Measurements from ENCODE around the gene PLPPR2.
"Not testable (repeated sequence)": the region's sequence is repeated elsewhere in the genome, so short reads cannot be mapped to it uniquely, and the experiment has no call there.

Gene PLPPR2

GRCh38 chr19:11373885-11374432, 18.7 kb downstream of the PLPPR2 start:
- no peak for DNase-seq (ENCODE audit: low spot score)

GRCh38 chr19:11374433-11375142, 19.4 kb downstream of the PLPPR2 start, which contains the start of gene SWSAP1:
Gene SWSAP1, plus strand, starts transcription at chr19:11374666. Its CDS starts 15 bp downstream, at chr19:11374681.
- peak; percentile 100 for DNase-seq (ENCODE audit: low spot score)

GRCh38 chr19:11375143-11375948, 20.1 kb downstream of the PLPPR2 start:
- no peak for DNase-seq (ENCODE audit: low spot score)

DNA sequence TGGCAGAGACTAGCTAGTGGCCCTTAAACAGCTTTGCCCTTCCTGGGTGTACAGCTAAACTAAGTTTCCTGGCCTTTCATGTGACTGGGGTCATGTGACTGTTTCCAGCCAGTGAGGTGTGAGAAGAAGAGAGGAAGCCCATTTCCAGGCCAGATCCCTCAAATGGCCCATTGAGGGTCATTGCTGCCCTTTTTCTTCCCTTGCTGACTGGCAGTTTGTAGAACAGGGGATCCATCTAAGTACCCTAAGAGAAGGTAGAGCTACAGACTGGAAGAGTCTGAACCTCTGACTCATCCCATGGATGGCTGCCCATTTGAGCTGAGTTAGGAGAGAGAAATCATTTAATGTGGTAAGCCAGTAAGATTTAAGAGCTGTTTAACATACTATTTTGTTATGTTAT, 22.0 kb downstream of the PLPPR2 start:
- peak; percentile 75 for DNase-seq (ENCODE audit: low spot score)

DNA sequence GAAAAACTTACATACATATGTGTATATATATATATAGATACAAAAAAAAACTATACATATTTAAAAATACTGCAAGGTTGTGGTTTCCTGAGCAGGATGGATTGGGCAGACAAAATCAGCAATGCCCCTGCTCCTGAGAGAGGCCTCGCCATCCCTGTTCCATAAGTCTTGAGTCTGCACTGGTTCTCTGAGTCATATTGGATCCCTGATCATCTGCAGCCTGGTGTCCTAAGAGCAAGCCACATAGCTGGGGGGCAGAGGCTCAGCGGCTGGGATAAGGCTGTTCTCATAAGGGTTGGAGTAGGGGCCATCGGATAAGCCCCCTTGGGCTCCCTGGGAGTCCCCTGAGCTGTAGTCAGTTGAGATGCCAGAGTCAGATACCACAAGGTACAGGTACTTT, 22.5 kb downstream of the PLPPR2 start:
- DNase-seq (ENCODE audit: low spot score), result no peak

- DNase-seq (ENCODE audit: low spot score), result peak; percentile 92
These were observed 23.3 kb downstream of the PLPPR2 start for GRCh38 chr19:11378319-11379189.

DNA sequence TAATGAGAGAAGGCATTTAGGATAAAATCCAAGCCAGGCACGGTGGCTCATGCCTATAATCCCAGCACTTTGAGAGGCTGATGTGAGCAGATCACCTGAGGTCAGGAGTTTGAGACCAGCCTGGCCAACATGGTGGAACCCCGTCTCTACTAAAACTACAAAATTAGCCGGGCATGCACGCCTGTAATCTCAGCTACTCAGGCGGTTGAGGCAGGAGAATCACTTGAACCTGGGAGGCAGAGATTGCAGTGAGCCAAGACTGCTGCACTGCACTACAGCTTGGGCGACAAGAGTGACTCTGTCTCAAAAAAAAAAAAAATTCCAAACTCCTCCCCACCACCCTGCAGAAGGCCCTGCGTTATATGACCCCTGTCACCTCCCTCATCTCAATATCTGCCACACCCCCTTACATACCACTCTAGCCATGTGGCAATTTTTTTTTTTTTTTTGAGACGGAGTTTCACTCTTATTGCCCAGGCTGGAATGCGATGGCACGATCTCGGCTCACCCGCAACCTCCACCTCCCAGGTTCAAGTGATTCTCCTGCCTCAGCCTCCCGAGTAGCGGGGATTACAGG, 24.1 kb downstream of the PLPPR2 start:
- not testable (repeated sequence) for DNase-seq (ENCODE audit: low spot score)

GRCh38 chr19:11379857-11380350, 24.7 kb downstream of the PLPPR2 start:
- DNase-seq (ENCODE audit: low spot score), result no peak

- peak; percentile 100 for DNase-seq (ENCODE audit: low spot score)
These were observed 25.7 kb downstream of the PLPPR2 start for GRCh38 chr19:11380653-11381537.

- peak; percentile 41 for DNase-seq (ENCODE audit: low spot score)
These were observed 27.9 kb downstream of the PLPPR2 start for GRCh38 chr19:11382898-11383705.

DNA sequence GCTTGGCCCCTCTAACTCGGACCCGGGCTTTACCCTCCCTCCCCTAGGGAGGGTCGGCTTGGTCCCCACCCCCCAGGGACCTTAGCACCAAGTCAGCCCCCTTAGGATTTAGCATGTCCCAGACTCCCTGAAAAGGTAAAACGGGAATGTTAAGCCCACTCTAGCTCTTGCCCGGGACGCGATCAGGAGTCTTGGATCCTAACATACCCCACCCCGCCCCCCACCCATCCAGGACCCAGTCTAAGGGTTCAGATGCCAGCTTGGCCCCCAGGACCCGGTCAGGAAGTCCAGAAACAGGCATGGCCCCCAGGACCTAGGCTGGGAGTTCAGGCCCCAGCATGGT, 28.4 kb downstream of the PLPPR2 start:
- DNase-seq (ENCODE audit: low spot score), result no peak

- no peak for DNase-seq (ENCODE audit: low spot score)
These were observed 29.5 kb downstream of the PLPPR2 start for GRCh38 chr19:11384778-11385129.

DNA sequence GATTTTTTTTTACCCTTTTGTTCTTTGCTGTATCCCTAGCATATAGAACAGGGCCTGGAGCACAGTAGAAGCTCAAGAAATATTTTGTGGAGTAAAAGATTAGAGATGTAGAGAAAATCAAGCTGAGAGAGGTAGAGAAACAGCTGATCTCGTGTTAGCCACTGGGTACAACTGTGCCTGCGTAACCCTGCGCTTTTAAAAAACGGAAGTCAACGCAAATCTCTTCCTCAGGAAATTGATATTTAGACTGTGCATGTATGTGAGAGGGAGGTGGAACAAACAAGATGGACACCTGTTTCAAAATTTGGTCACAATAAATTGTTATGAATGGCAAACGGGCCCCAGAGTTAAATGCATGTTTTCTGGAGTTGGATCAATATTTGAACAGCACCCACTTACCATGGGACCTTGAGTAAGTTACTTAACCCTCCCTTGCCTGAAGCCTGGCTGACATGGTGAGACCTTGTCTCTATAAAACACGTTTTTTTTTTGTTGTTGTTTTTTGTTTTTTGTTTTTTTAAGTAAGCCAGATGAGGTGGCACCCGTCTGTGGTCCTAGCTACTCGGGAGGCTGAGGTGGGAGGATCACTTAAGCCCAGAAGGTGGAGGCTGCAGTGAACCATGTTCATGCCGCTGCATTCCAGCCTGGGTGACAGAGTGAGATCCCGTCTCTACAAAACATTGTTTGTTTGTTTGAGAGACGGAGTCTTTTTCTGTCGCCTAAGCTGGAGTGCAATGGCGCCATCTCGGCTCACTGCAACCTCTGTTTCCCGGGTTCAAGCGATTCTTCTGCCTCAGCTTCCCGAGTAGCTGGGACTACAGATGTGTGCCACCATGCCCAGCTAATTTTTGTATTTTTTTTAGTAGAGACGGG, 32.2 kb downstream of the PLPPR2 start:
- DNase-seq (ENCODE audit: low spot score), result no peak

- no peak for DNase-seq (ENCODE audit: low spot score)
These were observed 35.1 kb downstream of the PLPPR2 start for GRCh38 chr19:11390359-11390758.

DNA sequence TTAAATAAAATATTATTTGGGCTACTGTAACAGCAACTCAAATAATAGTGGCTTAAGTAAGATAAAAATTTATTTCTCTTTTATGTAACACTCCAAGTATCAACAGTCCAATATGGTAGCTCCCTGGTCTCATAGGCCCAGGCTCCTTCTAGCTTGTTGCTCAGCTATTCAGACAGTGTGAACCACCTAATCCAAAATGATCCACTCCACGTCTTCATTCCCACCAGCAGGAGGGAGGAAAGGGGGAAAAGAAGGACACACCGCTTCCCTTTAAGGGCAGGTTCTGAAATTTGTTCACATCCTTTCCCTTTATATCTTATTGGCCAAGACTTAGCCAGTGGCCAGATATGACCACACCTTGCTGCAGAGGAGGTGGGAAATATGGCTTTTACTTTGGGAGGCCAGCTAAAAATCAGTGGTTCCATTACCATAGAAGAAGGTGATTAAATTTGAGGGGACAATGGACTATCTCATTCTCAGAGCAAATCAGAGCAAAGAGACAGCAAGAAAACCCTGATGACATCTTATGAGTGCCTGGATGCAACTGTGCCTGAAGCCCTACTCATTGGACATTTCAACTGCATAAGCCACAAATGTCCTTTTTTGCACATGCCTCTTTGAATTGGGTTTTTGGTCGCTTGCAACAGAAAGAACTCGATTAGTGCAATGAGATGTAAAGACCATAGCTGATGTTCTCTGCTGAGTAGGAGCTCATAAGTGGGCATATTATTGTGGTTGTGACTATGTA, 35.9 kb downstream of the PLPPR2 start:
- DNase-seq (ENCODE audit: low spot score), result no peak

- DNase-seq (ENCODE audit: low spot score), result no peak
These were observed 41.9 kb downstream of the PLPPR2 start for GRCh38 chr19:11397089-11397610.

DNA sequence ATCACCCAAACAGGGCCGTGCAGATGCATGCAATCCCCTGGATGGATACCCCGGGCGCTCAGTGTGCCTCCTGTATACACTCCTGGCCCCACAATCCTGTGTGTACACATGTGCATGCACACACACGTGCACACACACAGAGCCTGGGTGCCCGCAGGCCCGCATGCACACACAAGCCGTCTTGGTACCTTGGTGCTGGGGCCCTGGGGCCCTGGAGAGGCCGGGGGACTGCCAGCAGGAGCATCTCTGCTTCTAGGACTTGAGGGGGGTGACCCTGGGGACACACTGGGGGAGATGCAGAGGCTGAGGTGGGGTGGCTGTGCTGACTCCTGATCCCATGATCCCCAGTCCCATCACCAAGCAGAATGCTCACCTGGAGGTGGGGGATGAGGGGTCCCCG, 44.4 kb downstream of the PLPPR2 start:
- no peak for DNase-seq (ENCODE audit: low spot score)

GRCh38 chr19:11400798-11401197, 45.6 kb downstream of the PLPPR2 start:
- no peak for DNase-seq (ENCODE audit: low spot score)

Measured in hepatic stellate cell (primary cell).